Measurements from ENCODE around the gene WNT11. TPM values are rescaled to one million over a fixed set of nuclear protein-coding genes. Genes with fewer than 3 reads are reported as not detected.

Gene WNT11
- total RNA-seq, 4 donors from 2014 or later: 27.7 to 56.2 (median 34.0) TPM

DNA sequence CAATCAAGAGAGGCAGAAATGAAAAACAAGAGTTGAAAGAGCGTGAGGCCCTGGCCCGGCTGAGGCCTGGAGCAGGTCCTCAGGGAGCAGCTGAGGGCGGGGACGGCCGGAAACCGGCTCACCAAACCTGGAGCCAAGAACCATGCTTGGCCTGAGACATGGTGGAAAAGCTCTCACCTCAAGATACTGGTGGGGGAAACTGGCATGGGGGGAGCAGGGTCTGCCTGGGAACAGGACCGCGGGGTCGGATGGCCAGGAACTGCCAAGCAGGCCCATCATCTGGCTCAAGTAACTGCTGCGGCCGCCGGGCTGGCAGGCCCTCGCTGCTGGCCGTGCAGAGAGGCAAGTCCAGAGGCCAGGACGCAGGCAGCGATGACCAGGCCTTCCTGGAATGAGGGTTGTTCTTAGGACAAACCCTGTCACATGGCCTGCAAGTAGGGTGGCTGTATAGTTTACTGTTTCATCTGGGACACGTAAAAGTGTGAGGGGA, 18.9 kb upstream of the WNT11 start:
- TF ChIP-seq, protein P1, sequence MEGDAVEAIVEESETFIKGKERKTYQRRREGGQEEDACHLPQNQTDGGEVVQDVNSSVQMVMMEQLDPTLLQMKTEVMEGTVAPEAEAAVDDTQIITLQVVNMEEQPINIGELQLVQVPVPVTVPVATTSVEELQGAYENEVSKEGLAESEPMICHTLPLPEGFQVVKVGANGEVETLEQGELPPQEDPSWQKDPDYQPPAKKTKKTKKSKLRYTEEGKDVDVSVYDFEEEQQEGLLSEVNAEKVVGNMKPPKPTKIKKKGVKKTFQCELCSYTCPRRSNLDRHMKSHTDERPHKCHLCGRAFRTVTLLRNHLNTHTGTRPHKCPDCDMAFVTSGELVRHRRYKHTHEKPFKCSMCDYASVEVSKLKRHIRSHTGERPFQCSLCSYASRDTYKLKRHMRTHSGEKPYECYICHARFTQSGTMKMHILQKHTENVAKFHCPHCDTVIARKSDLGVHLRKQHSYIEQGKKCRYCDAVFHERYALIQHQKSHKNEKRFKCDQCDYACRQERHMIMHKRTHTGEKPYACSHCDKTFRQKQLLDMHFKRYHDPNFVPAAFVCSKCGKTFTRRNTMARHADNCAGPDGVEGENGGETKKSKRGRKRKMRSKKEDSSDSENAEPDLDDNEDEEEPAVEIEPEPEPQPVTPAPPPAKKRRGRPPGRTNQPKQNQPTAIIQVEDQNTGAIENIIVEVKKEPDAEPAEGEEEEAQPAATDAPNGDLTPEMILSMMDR (IDR thresholded peaks at IDR 0.05; ENCODE audit: low read depth): no peak

DNA sequence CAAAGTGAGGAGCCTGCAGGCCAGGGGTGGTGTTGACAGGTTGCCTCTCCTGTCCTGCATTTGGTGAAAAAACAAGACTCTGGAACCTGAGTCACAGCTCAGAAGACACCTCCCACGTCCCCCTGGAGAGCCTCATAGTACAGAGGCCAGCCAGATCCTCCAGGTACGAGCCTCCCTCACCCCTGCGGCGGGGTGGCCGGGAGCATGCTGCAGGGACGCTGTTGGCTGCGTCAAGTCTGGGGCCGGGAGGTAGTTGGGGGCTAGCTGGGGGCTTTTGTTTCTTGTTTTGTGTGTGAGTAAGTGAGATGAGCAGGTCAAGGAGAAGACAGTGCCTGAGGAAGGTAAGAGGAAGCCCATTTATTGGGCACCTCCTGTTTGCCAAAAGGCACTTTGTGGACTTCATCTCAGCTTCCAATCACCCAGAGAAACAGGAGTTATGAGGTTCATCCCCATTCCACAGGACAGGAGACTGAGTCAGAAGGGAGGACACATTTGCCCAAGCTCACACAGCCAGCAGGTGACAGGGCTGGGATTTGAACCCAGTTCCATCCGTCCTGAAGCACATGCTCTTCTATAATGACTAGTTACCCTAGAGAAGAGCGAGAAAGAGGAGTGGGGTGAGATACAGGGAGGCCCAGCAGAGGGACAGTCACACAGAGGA, 18.3 kb upstream of the WNT11 start:
- TF ChIP-seq, protein P1 (IDR thresholded peaks at IDR 0.05; ENCODE audit: low read depth): no peak

DNA sequence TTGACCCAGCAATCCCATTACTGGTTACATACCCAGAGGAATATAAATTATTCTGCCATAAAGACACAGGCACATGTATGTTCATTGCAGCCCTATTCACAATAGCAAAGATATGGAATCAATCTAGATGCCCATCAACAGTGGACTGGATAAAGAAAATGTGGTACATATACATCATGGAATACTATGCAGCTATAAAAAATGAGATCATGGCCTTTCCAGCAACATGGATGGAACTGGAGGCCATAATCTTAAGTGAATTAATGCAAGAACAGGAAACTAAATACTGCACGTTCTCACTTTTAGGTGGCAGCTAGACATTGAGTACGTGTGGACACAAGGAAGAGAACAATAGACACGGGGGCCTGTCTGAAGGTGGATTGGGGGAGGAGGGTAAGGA, 15.1 kb upstream of the WNT11 start:
- TF ChIP-seq, protein P1 (IDR thresholded peaks at IDR 0.05; ENCODE audit: low read depth): no peak

DNA sequence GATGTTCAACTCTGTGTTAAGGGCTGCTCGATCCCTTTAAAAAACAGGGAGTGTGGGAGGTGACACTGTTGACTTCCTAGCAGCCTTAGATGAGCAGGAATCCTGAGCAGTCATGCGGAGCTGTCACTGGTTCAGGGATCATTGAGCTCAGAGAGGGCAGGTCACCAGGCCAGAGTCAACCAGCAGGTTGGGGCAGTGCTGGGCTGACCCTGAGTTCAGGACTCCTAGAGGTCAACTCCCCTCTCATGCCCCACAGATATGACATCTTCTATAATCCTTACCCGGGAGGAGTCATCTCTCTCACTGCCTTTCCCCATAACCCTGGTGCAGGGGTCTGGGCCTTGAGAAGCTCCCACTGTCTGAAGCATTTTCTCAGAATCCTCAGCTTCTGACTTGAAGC, 12.9 kb upstream of the WNT11 start:
- TF ChIP-seq, protein P1 (IDR thresholded peaks at IDR 0.05; ENCODE audit: low read depth): no peak

DNA sequence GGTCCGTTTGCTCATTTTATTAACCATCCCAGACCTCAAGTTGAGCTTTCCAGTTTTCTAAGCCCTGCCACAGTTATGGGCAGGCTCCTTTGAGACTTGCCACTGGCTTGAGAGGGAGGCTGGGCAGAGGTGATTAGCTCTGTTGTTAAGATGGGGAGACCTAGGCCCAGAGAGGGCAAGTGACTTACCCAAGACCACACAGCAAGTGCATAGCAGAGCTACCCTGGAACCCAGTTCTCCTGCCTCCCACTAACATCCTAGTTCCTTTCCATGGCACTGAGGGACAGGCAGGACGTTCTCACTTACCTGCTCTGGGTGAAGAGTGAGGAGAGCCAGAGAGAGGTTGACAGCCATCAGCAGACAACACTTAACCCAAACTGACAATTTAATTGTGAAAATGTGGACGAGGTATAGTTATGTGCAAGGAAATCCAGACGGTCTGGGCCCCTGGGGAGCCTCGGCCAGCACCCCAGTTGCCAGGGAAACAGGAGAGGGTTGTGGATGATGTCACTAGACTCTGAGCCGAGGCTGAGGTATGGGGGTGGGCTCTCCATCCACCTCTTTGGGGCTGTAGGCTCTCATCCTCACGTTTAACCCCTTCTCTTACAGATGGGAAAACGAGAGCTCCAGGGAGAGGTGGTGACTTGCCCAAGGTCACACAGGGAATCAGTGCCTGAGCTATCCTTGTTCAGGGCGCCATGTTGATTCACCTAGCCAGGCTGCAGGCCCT, 12.3 kb upstream of the WNT11 start:
- TF ChIP-seq, protein P1 (IDR thresholded peaks at IDR 0.05; ENCODE audit: low read depth): no peak

DNA sequence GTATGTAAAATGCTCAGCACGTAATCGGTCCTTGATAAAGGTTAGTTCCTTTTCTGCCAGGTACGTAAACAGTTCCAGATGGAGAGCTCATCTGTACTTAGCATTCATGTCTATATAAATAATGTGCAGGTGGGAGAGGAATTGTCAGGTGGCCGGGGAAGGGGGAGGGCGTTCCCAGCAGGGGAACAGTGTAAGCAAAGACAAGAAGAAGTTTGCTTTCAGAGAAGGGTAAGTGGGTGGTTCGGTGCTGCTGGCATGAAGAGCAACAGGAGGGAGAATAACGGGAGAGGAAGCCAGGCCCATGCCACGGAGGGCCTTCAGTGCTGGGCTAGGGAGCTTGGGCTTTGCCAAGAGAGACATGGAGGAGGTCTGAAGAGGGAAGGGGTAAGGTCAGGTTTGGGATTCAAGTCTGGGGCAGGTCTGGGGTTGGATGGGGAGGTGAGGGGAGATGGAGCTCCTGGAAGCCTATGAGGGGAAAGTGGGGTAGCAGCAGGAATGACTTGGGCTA, 11.4 kb upstream of the WNT11 start:
- TF ChIP-seq, protein P1 (IDR thresholded peaks at IDR 0.05; ENCODE audit: low read depth): no peak

Data from subcutaneous adipose tissue (tissue), 4 donors.